HG03571 (cell line): Measurements from ENCODE around the gene DNMT3B.

Experiments used
- ATAC-seq: cut with Tn5 transposase; IDR thresholded peaks from one replicate; pipeline ENCODE4 v1.9.1; 2021; ENCODE audit not compliant: unreplicated experiment

The DNMT3B gene

DNA sequence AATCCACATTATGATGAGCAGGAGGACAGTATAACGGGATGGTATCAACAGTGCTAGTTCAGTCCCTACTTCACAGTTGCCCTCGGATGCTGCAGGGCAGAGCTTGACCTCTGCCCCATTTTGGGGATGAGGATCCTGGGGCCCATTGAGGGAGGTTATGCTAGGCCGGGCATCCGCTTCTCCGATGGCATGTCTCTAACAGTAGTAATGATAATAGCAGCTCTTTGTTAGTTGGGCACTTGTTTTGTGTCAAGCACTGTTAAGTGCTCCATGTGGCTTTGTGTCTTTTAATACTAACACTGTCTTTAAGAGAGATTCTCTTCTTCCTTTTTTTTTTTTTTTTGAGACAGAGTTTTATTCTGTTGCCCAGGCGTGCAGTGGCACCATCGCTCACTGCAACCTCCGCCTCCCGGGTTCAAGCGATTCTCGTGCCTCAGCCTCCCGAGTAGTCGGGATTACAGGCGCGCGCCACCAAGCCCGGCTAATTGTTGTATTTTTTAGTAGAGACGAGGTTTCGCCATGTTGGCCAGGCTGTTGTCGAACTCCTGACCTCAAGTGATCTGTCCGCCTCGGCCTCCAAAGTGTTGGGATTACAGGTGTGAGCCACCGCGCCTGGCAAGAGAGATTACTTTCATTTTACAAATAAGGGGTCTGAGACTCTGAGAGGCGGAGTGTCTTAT, 58.7 kb downstream of the DNMT3B start:
- no peak for ATAC-seq

DNA sequence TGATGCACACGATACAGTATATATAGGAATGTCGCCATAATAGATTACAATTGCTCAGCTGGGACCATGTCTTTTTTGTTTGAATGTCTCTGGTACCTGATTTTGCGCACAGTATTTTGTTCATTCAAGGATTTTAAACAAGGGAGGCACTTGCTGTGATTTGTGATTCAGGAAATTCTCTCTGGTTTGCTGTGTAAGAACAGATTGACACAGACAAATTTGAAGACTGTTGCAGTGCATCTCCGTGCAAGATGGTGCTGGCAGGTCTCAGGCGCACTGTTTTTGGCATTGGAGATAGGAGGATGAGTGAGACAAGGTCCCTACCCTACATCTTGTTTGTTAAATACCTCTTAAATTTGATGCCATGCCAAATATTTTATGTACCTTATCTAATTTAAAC, 60.0 kb downstream of the DNMT3B start:
- no peak for ATAC-seq

DNA sequence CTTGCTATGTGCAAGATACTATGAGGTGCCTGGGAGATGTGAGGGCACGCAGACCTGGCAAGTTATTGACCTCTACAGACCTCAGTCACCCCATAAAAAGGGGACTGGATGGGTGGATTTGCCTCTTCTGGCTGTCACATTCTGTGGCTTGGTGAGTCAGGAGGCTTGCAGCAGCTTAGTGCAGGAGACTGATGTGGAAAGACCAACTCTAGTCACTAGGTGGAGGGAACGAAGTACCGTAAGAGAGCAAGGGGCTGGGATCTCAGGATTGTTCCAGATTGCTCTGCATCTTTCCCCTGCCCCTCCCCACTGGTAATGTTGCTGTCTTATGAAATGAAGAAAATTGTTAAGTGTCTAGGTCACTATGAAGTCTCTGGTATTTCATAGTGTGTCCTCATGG, 60.9 kb downstream of the DNMT3B start:
- no peak for ATAC-seq

DNA sequence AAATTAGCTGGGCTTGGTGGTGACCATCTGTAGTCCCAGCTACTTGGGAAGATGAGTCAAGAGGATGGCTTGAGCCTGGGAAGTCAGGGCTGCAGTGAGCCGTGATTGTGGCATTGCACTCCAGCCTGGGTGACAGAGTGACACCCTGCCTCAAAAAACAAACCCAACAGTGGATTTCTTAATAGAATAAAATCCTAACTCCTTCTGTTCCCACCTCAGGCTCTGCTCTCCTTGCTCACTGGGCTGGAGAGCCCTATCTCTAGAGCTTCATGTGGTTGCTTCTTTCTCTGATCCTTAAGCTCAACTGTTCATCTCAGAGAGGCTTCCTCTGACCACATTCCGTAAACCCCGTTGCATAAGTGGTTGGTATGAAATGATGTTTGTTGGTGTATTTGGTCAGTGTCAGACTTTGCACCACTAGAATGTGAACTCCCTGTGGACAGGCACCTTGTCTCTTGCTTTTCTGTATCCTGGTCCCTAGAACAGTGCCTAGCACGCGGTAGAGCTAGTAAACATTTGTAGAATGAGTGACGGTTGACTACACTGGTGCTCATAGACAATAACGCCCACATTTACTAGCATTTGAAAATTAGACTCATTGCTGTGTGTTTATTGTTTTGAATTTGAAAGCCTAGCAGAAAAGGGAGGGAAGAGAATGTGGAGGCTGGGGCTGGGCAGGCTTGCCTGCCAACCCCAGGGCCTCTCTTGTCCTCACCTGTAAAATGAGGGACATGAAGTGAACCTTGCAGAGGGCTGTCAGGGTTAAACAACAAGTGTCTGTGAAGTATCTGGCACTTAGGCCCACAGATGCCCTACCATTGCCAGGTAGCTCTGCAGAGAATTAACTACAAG, 61.8 kb downstream of the DNMT3B start:
- no peak for ATAC-seq

DNA sequence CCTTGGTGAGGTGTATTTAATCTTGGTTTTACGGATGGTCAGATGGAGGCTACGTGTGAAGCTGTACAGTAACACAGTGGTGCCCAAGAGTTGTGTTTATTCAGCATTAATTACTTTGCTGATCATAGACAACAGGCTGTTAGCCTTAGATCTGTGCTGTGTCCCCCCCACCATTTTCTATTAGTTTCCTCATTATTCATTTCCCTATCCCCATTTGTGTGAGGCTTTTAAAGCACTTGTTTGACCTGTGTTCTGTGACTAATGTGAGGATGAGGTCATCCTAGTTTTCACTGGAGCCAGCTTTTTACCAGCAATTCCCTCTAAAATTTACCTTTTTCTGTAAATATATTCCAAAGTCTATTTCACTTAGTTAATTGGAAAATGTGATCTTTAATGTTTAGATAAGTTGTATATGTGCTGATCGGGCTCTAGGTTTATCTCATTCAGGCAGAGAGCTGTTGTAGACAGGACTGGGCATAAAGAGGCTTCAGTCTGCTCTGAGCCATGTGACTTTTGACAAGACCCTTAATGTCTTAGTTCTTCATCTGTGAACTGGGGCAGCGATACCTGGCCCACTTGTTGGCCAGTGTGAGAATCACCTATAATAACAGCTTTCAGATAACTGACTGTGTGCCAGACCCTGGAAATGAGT, 66.0 kb downstream of the DNMT3B start:
- ATAC-seq, result no peak

DNA sequence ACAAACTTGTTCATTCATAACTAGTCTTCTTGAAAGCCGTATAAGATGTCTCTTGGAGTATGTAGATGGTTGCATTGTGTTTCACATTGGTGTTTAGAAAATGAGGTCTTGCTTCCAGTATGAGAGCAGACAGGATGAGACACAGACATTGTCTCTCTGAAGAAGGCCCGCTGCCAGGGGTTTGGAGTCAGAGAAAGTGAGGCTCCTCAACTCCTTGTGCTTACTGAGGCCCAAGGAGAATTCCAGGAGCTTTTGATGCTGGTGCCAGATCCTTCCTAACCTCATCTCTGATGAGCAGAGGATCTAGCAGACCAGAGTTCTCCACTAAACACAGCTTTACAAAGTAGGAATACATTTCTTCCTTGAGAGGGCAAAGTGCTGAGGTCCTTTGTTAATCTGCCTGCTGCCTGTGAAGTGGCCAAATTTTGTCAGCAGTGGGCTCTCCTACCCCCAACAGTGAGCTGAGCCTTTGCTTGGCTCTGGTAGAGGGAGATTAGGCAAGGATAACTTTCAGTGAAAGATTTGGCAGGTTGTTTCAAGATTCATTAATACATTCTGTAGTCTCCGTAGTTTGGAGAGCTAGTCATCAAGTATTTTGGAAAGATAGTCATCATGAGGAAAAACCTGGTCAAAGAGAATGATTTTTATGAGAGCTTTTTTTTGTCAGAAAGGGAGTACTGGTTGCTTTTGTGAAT, 67.3 kb downstream of the DNMT3B start:
- no peak for ATAC-seq

DNA sequence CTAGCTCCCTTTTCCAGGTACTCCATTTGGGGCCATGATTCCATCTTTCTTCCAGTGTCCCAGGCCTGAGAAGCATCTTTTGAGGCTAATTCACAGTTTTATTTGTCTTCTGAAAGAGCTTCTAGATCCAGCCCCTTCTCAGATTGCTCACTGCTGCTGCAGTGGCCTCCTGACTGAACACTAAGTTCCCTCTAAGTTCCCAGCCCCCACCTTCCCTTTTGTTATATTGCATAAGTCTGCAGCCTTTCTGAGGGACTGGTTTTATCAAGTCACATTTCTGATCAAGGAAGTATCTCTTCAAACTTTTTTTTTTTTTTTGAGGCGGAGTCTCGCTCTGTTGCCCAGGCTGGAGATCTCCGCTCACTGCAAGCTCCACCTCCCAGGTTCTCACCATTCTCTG, 68.3 kb downstream of the DNMT3B start:
- ATAC-seq, result no peak

DNA sequence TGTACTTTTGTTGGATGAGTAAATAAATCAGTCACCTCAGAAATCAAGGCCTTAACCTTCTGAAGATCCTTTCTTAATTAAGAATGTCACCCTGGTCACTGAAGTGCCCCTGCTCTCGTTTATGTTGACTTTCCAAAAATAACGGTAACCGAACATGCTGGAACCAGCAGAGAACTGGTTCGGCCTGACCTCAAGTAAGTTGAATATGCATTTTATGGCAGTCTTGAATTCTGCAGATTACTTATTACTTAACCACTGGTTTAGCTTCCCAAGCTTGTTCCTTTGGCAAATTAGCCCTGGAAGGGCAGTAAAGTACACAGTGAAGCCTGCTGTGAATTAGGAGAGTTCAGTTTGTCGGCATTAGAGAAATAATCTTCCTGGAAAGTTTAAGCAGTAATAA, 69.8 kb downstream of the DNMT3B start:
- ATAC-seq, result no peak

DNA sequence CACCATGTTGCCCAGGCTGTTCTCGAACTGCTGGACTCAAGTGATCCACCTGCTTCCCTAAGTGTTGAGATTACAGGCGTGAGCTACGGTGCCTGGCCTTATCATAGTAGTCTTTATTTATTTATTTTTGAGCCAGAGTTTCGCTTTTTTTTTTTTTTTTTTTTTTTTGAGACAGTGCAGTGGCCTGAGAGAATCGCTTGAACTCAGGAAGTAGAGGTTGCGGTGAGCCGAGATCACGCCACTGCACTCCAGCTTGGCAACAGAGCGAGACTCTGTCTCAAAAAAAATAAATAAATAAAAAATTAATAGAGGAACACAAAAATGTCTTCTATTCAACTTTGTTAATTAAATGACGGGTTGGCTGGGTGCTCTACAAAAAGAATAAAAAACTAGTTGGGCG, 70.5 kb downstream of the DNMT3B start:
- no peak for ATAC-seq

DNA sequence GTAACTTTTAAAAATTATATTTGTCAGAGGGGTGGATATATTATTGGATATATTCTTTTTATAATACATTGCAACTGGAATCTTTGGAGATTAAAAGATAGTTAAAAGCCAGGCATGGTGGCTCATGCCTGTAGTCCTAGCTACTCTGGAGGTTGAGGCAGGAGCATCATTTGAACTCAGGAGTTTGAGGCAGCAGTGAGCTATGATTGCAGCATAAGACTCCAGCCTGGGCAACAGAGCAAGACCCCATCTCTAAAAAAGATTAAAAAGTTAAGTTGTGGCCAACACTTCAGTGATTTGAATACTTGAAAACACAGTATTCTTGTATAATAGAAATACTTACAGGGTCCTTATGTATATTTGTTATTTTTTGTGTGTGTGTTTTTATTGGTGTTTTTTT, 72.8 kb downstream of the DNMT3B start:
- no peak for ATAC-seq

DNA sequence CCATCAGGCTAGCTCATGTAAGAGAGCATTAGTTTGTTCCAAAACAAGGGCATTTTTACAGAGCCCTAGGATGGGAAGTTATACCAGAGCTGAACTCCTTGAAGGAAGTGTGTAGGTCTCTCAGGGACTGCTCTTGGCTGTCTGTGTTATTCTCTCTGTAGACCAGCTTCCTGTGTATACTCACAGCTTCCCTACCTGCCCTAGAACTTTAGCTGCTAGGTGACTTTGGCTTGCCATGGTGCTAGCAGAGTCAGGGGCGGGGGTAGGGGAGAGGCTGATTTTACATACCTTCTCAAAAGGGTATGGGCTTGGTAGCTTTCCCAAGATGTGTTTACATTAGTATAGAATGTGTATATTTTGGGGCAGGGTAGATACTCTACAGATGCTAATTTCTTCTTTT, 75.0 kb downstream of the DNMT3B start:
- no peak for ATAC-seq

DNA sequence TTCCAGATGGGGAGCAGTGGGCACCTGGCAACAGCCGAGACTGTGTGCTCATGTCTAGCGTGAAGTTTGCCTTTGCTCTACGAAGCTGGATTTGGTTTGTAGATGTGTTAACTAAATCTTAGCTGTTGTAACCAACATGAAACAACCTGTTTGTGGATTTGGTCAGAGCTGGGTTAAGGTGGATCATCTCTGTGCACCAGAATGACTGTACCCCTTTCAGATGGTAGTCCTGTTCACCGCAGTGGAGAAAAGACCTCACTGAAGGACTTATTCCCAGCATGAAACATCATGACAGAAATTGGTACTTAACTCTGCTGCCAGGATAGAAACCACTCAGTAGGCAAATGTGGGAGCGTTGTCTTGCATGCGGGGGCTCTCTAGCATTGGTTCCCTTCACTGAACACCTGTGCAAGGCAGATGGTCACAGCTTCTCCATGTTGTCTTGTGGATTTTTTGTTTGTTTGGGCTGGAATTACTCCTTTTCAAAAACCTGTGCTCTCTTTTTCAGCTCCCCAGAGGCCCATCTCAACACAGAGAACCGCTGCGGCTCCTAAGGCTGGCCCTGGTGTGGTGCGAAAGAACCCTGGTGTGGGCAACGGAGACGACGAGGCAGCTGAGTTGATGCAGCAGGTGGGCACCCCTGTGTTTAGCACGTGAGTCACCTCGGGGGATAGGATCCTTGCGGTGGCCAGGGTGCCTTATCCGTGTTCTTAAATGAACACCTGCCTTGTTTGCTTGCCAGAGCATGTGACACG, 77.2 kb downstream of the DNMT3B start:
- ATAC-seq, result no peak

DNA sequence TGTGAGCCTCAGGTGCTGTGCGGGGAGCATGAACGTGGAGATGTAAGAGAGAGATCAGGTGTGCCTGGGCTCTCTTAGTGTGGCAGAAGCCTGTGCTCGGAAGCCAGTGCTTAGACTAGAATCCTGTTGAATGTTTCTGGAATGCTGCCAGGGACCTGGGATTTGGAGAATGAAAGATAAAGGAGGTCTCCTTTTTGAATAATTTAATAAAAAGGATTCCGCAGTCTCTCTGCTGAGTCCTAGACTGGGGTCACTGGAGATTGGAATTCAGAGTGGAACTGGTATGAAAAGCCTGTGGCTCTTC, 77.7 kb downstream of the DNMT3B start:
- ATAC-seq, result no peak

DNA sequence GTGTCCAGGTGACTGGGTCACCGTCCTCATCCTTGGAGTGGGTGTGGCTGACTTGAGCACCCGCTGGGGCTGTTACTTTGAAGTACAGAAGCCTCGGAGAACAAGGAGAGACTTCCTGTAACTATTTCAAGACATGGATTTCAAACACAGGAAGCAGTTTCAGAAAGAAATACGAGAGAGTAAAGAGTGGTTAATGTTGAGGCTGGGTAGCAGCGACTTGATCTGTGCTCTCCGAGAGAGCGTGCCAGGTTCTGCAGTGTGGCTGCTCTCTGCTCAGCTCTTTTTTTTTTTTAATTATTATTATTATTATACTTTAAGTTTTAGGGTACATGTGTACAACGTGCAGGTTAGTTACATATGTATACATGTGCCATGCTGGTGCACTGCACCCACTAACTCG, 79.0 kb downstream of the DNMT3B start:
- no peak for ATAC-seq

DNA sequence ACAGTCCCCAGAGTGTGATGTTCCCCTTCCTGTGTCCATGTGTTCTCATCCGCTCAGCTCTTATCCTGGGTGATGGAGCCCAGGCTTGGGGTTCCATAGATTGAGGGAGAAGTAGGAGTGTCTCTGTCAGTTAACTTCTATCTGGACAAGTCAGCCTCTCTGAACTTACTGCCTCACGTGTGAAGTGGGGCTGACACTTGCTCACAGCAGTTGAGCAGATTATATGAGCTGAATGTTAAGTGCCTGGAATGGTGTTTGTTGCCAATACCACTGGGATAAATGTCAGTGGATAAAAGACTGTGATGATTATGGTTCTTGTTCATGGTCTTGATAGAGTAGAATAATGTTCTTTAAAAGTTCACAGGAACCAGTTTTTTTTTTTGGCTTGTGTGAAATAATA, 79.4 kb downstream of the DNMT3B start:
- ATAC-seq, result no peak

DNA sequence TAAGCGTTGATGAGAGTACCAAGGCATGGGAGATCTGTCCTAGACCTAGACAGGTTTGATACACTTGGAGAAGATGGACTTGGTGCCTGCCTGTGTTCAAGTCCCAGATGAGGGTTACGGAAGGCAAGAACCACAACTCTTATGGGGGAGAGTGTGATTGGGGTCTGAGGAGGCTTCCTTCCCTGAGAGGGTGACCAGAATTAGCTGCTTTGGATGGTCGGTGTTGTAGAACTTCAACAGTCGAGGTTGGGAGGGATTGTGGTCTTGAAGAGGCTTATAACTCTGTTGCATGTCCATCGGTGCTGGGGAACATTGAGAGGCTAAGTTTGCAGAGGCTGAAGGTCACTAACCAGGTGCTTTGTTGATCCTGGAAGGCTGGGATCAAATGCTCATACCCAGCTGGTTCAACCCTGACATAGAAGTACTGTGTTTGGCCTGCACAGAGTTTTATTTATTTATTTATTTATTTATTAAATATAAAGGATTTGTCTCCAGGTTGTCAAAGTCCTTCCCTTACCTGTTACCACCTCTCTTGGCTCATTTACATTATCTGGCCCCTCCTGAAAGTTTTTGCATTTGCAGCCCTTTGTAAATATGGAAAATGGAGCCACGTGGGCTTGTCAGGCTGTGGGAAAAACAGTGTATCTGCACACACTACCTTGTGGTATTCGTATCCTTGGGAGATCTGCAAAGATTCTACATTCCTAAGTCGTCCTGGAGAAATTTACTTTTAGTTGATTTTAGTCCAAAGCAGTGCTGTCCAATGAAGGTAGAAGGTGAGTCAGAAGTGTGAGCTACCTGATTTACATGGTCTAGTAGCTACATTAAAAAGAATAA, 80.7 kb downstream of the DNMT3B start:
- no peak for ATAC-seq

DNA sequence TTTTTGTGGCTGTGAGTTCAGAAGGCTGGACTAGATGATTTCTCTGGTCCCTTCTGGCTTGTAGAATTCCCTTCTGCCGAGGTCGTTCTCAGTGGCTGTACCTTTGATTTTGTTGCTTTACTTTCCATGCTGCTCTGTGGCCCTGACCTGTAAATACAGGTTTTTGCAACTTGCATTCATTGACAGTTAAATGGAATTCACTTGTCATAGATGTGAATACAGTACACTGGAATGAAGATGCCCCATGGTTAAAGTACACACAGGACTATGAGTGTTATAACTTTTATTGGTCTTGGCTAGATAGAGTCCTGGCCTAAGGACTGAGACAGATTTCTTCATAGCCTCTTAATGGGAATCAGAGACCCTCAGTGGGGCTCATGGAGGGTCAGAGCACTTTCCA, 83.6 kb downstream of the DNMT3B start:
- no peak for ATAC-seq

DNA sequence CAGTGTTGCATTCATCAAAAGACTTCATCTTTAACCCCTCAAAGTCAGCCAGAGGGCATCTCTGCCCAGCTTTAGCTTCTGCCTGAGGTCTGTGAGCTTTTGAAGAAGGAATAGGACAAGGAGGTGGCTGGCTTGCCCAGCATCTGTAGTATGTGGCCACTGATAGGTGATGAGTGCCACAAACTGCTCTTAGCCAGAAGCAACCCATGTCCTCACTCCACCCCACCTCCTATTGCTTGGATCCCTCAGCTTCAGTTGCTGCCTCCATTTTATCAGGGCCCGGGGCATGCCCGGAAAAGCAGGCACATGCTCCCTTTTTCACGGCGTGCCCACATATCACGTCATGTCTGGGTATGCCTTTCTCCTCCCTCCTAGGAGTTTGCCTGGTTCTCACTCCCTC, 84.7 kb downstream of the DNMT3B start:
- no peak for ATAC-seq

DNA sequence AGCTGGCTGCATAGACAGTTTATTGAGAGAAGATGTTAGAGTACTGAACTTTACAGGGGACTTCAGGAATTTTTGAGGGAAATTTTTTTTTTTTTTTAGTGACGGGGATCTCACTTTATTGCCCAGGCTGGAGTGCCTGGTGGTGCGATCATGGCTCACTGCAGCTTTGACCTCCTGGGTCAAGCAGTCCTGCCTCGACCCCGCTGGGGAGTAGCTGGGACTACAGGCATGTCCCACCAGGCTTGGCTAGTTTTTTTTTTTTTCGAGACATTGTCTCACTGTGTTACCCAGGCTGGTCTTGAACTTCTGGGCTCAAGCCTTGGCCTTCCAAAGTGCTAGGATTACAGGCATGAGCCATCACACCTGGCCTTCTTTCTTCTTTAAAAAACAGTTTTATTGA, 85.8 kb downstream of the DNMT3B start:
- no peak for ATAC-seq

DNA sequence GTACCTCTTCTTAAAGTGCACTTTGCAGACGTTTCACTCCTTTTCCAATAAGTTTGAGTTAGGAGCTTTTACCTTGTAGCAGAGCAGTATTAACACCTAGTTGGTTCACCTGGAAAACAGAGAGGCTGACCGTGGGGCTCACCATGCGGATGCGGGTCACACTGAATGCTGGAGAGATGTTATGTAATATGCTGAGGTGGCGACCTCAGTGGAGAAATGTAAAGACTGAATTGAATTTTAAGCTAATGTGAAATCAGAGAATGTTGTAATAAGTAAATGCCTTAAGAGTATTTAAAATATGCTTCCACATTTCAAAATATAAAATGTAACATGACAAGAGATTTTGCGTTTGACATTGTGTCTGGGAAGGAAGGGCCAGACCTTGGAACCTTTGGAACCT, 86.7 kb downstream of the DNMT3B start:
- no peak for ATAC-seq
